H1 (cell line): ENCODE data around the gene SLC22A3. TPM values are rescaled to one million over a fixed set of nuclear protein-coding genes. Genes with fewer than 3 reads are reported as not detected.

Experiments used
- CTCF ChIA-PET: fragments of 300-600 bp; sonication (Branson Sonifier 250); formaldehyde crosslinking; loops from one replicate; lab custom pipeline; 2021; ENCODE audit not compliant: partially characterized antibody; lab: Charles Lee
- POLR2A ChIA-PET: fragments of 300-600 bp; sonication (Branson Sonifier 250); formaldehyde crosslinking; loops from one replicate; lab custom pipeline; 2021; ENCODE audit warnings: inconsistent platforms; ENCODE audit not compliant: partially characterized antibody; lab: Charles Lee
- DNase-seq, 2 experiments: peaks; one replicate each; pipeline versions ENCODE4 v3.0.0 to v3.0.0-alpha.2; 2010 to 2022; ENCODE audit warnings: low spot score in 2 of 2, low read depth in 1 of 2, mixed read lengths in 1 of 2
- FAIRE-seq: peaks from 2 replicates; lab custom pipeline; 2011; peaks lifted over from hg19 to GRCh38; lab: Jason Lieb, UNC
- H2AFZ ChIP-seq: 2 replicates; pipeline ENCODE4 v1.8.1; 2012; ENCODE audit warnings: low read length, inconsistent platforms
- H2AK5ac ChIP-seq: 2 replicates; pipeline ENCODE4 v1.6.1; 2013; ENCODE audit warnings: low read depth, low read length
- H2BK120ac ChIP-seq: replicated peaks from 2 replicates; pipeline ENCODE3; 2013; ENCODE audit warnings: low read depth, low read length, inconsistent platforms
- H2BK12ac ChIP-seq: 2 replicates; pipeline ENCODE4 v1.6.1; 2013; ENCODE audit warnings: low read depth, low read length
- H2BK15ac ChIP-seq: 2 replicates; pipeline ENCODE4 v1.6.1; 2013; ENCODE audit warnings: low read length
- H2BK20ac ChIP-seq: 2 replicates; pipeline ENCODE4 v1.6.1; 2013; ENCODE audit warnings: low read length
- H2BK5ac ChIP-seq: 2 replicates; pipeline ENCODE4 v1.6.1; 2013; ENCODE audit warnings: low read depth, low read length
- H3K14ac ChIP-seq: 2 replicates; pipeline ENCODE4 v1.6.1; 2013; ENCODE audit warnings: inconsistent platforms; ENCODE audit not compliant: insufficient read length
- H3K18ac ChIP-seq: 2 replicates; pipeline ENCODE4 v1.6.1; 2013; ENCODE audit warnings: low read length; ENCODE audit errors: extremely low read depth
- H3K23ac ChIP-seq: 2 replicates; pipeline ENCODE4 v1.6.1; 2013; ENCODE audit warnings: inconsistent platforms; ENCODE audit not compliant: insufficient read length
- H3K23me2 ChIP-seq: 2 replicates; pipeline ENCODE4 v1.6.1; 2013; ENCODE audit warnings: low read depth, low read length
- H3K27ac ChIP-seq: 2 replicates; pipeline ENCODE4 v1.6.1; 2011; ENCODE audit warnings: low read depth, low read length, inconsistent platforms
- H3K27me3 ChIP-seq, 4 experiments: replicated peaks in 1 of 4; 1 replicate in 1 of 4; 2 replicates in 3 of 4; pipeline versions ENCODE4 v1.6.1 to v1.8.1; 2011 to 2013; ENCODE audit warnings: low read length in 3 of 4, mild to moderate bottlenecking in 3 of 4, inconsistent platforms in 2 of 4, mixed read lengths in 2 of 4, moderate library complexity in 1 of 4; ENCODE audit not compliant: control insufficient read depth in 3 of 4, insufficient read depth in 3 of 4; ENCODE audit errors: extremely low read depth in 1 of 4
- H3K36me3 ChIP-seq, 4 experiments: 2 replicates each; pipeline versions ENCODE4 v1.6.1 to v1.8.1; 2011 to 2013; ENCODE audit warnings: mild to moderate bottlenecking in 4 of 4, low read length in 3 of 4, moderate library complexity in 2 of 4, control low read depth in 1 of 4, inconsistent platforms in 1 of 4; ENCODE audit not compliant: insufficient read depth in 4 of 4, control insufficient read depth in 2 of 4
- H3K4ac ChIP-seq: replicated peaks from 2 replicates; pipeline ENCODE3; 2013; ENCODE audit warnings: low read length, low read depth, mixed read lengths, inconsistent platforms; ENCODE audit not compliant: insufficient read length
- H3K4me1 ChIP-seq, 4 experiments: replicated peaks in 1 of 4; 1 replicate in 1 of 4; 2 replicates in 3 of 4; pipeline versions ENCODE4 v1.6.1 to v1.8.1; 2011 to 2013; ENCODE audit warnings: low read length in 3 of 4, inconsistent platforms in 2 of 4, mixed read lengths in 1 of 4; ENCODE audit not compliant: insufficient read depth in 4 of 4, control insufficient read depth in 3 of 4
- H3K4me2 ChIP-seq, 2 experiments: 2 replicates each; pipeline versions ENCODE4 v1.6.1 to v1.8.1; 2011 to 2013; ENCODE audit warnings: low read depth in 2 of 2, low read length in 2 of 2, control low read depth in 1 of 2, inconsistent platforms in 1 of 2, mild to moderate bottlenecking in 1 of 2; ENCODE audit not compliant: insufficient read depth in 1 of 2
- H3K4me3 ChIP-seq, 4 experiments: fragments of 200-600, 300-600 bp in 1 of 4; sonication (generic), shearing (Covaris generic), sonication (Bioruptor Twin) in 1 of 4; 2 replicates each; pipeline versions ENCODE4 v1.5.1 to v1.8.1; 2011 to 2016; ENCODE audit warnings: low read length in 4 of 4, low read depth in 3 of 4, control low read depth in 2 of 4, inconsistent platforms in 2 of 4, mild to moderate bottlenecking in 2 of 4, mixed read lengths in 1 of 4, moderate library complexity in 1 of 4; ENCODE audit not compliant: insufficient read depth in 2 of 4; ENCODE audit errors: extremely low read depth in 1 of 4
- H3K56ac ChIP-seq: replicated peaks from 2 replicates; pipeline ENCODE3; 2013; ENCODE audit warnings: low read depth, mild to moderate bottlenecking, mixed read lengths, low read length, inconsistent platforms; ENCODE audit not compliant: insufficient read length
- H3K79me1 ChIP-seq: 2 replicates; pipeline ENCODE4 v1.6.1; 2013; ENCODE audit warnings: low read depth, low read length, control low read depth
- H3K79me2 ChIP-seq, 2 experiments: 2 replicates each; pipeline versions ENCODE4 v1.6.1 to v1.8.1; 2012 to 2013; ENCODE audit warnings: low read length in 2 of 2, mild to moderate bottlenecking in 2 of 2, inconsistent platforms in 1 of 2; ENCODE audit not compliant: insufficient read depth in 2 of 2, control insufficient read depth in 1 of 2
- H3K9ac ChIP-seq, 4 experiments: replicated peaks in 1 of 4; 1 replicate in 1 of 4; 2 replicates in 3 of 4; pipeline versions ENCODE4 v1.6.1 to v1.8.1; 2011 to 2013; ENCODE audit warnings: low read depth in 3 of 4, low read length in 3 of 4, control low read depth in 2 of 4, mild to moderate bottlenecking in 2 of 4, moderate library complexity in 2 of 4, inconsistent platforms in 1 of 4; ENCODE audit errors: extremely low read depth in 1 of 4
- H3K9me3 ChIP-seq, 2 experiments: 2 replicates each; pipeline versions ENCODE4 v1.6.1 to v1.8.1; 2012 to 2013; ENCODE audit warnings: mild to moderate bottlenecking in 2 of 2, moderate library complexity in 2 of 2, control low read depth in 1 of 2, inconsistent platforms in 1 of 2, low read depth in 1 of 2, low read length in 1 of 2, mixed read lengths in 1 of 2; ENCODE audit not compliant: insufficient read depth in 2 of 2
- H4K20me1 ChIP-seq, 2 experiments: replicated peaks in 1 of 2; 2 replicates each; pipeline versions ENCODE3 to v1.8.1; 2011 to 2013; ENCODE audit warnings: inconsistent platforms in 2 of 2, low read length in 2 of 2, mild to moderate bottlenecking in 1 of 2; ENCODE audit not compliant: insufficient read depth in 2 of 2, control insufficient read depth in 1 of 2
- H4K5ac ChIP-seq: 2 replicates; pipeline ENCODE4 v1.6.1; 2013; ENCODE audit warnings: low read length, low read depth, mixed read lengths, inconsistent platforms; ENCODE audit not compliant: insufficient read length
- H4K8ac ChIP-seq: 2 replicates; pipeline ENCODE4 v1.8.0; 2013; ENCODE audit warnings: mild to moderate bottlenecking, moderate library complexity, low read length, inconsistent platforms; ENCODE audit not compliant: insufficient read depth; ENCODE audit errors: extremely low read depth
- H4K91ac ChIP-seq: replicated peaks from 2 replicates; pipeline ENCODE3; 2013; ENCODE audit warnings: low read length, mixed read lengths, inconsistent platforms; ENCODE audit not compliant: insufficient read length
- ASH2L ChIP-seq: fragments of 200-600, 300-600 bp; sonication (generic); IDR thresholded peaks from one replicate; pipeline ENCODE4 v1.7.1; 2017; ENCODE audit warnings: low read length
- BACH1 ChIP-seq: IDR thresholded peaks from 2 replicates; pipeline ENCODE4 v1.6.1; 2012; ENCODE audit warnings: low read length, improper control_type of control experiment
- CHD2 ChIP-seq: IDR thresholded peaks from 2 replicates; pipeline ENCODE4 v1.6.1; 2012; ENCODE audit warnings: low read length, improper control_type of control experiment
- FOSL1 ChIP-seq: IDR thresholded peaks from 2 replicates; pipeline ENCODE4 v1.6.1; 2011; ENCODE audit warnings: mild to moderate bottlenecking, low read depth, low read length, moderate library complexity; ENCODE audit not compliant: insufficient read depth
- KDM4A ChIP-seq: IDR thresholded peaks from one replicate; pipeline ENCODE4 v1.7.1; 2012; ENCODE audit warnings: low read depth, mild to moderate bottlenecking, moderate library complexity, low read length, inconsistent platforms; ENCODE audit not compliant: severe bottlenecking
- RFX5 ChIP-seq: IDR thresholded peaks from 2 replicates; pipeline ENCODE4 v1.6.1; 2011; ENCODE audit warnings: low read depth, low read length, improper control_type of control experiment, borderline replicate concordance
- TAF1 ChIP-seq: IDR thresholded peaks from 2 replicates; pipeline ENCODE4 v1.6.1; 2011; ENCODE audit warnings: mild to moderate bottlenecking, low read depth, low read length
- TCF12 ChIP-seq: IDR thresholded peaks from 2 replicates; pipeline ENCODE4 v1.6.1; 2011; ENCODE audit warnings: low read depth, mild to moderate bottlenecking, low read length
- WGBS, 2 experiments: shearing (Covaris generic) in 1 of 2; methylation state at CpG; one replicate each; pipeline versions ENCODE4 v1.1.6 to v1.1.7; 2013 to 2015; ENCODE audit warnings: low lambda C conversion rate in 2 of 2, mixed read lengths in 2 of 2, inconsistent platforms in 1 of 2, low coverage in 1 of 2, missing lambda C conversion rate in 1 of 2; ENCODE audit not compliant: insufficient replicate concordance in 2 of 2, insufficient coverage in 1 of 2, insufficient read length in 1 of 2; ENCODE audit errors: extremely low coverage in 1 of 2, missing lambda C conversion rate in 1 of 2; 5-methylcytosine and 5-hydroxymethylcytosine counted together
- polyA plus RNA-seq, 7 experiments: library from polyadenylated mRNA; depleted of rRNA in 3 of 7; stranded (reverse) in 5 of 7; unstranded in 2 of 7; fragments of >200 nt in 5 of 7; fragments of 200-250 nt in 2 of 7; gene quantifications; 1 replicate in 5 of 7; 2 replicates in 1 of 7; 4 replicates in 1 of 7; pipeline versions ENCODE4 v1.2.1 to v1.2.3, GENCODE V29; 2011 to 2013; ENCODE audit warnings: missing spikeins in 2 of 7, mixed read lengths in 2 of 7
- total RNA-seq: library from RNA; stranded (reverse); fragmentation: NEBNext Ultra II Directional; extraction: Animal tissue kit (Norgen Biotek cat#: 25700); gene quantifications from 2 replicates; pipeline ENCODE4 v1.2.1, GENCODE V29; 2021

The SLC22A3 gene
- total and polyA plus RNA-seq, 2 of the 8 experiments (the other 6 are each of a cell fraction or from before 2014, with no cell fraction given) = 1.0 to 2.9 TPM

DNA sequence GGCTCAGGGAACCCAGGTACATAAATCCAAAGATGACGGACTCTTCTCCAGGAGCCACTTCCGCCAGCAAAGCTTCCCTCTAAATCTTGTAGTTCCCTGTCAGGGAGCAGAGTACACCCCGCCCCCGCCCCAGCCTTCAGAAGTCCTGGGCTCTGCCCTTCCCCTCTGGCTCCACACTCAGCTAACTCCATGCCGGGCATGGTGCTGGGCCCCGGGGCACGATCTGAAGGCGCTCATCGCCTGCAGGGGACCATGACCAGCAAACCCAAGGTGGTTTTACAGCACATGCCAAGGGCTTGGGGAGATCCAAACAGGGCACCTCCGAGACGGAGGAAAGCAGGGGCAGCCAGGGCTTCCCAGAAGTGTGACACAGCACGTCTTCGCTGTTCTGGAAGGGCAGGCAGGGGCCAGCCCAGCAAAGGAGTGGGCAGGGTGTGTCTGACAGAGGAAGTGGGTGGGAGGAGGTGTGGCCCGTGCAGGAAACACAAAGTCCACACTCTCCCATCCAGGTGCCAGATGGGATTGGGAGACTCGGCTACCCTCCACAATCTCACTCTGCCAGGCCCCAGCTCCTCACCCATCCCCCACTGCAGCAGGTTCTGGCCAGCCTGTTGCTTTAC lies 48.0 kb upstream of the SLC22A3 start:
- Histone ChIP-seq H4K8ac (peak overlapping the region; percentile 45), H4K20me1 (no peaks in the 10 kb centered on the region), H3K18ac (peak overlapping the region; percentile 73; the same call in 1 of the 2 replicates), H3K4ac (no peak overlapping the region), H3K4me2 (peak overlapping the region; percentile 16 to 26; a peak in 2 of 4 replicates), H3K4me1 (peaks cover 0 to 9% (median 4%) of the 10 kb centered on the region in 4 experiments; a peak in 4 of 7 replicates), H3K27ac (no peak overlapping the region), H2AFZ (peak overlapping the region; percentile 83), H2BK120ac (peak overlapping the region; percentile 67), H2AK5ac (no peak overlapping the region), H3K23me2 (peaks cover 5% of the 10 kb centered on the region; the same call in 1 of the 2 replicates), H2BK20ac (peak overlapping the region; percentile 83), H3K27me3 (no peaks in the 10 kb centered on the region), H3K4me3 (peak overlapping the region in 1 of 4 experiments; percentile 8; a peak in 1 of 8 replicates), H2BK15ac (peak overlapping the region; percentile 89; the same call in 1 of the 2 replicates), H3K56ac (no peak overlapping the region), H3K79me1 (no peaks in the 10 kb centered on the region), H4K91ac (peak overlapping the region; percentile 94), H2BK12ac (peak overlapping the region; percentile 84; the same call in 1 of the 2 replicates), H3K23ac (no peak overlapping the region), H3K9me3 (peaks cover 0 to 7% of the 10 kb centered on the region in 2 experiments; a peak in 1 of 4 replicates), H3K36me3 (no peaks in the 10 kb centered on the region), H3K79me2 (no peaks in the 10 kb centered on the region), H2BK5ac (peak overlapping the region; percentile 40; the same call in 1 of the 2 replicates), H3K9ac (no peak overlapping the region), H3K14ac (no peak overlapping the region), H4K5ac (peak overlapping the region; percentile 70)
- FAIRE-seq (no peak), DNase-seq (no peak)
- peak; percentile 25 for TF ChIP-seq ASH2L
- TF ChIP-seq KDM4A = no peak
- TF ChIP-seq TAF1 = no peak
- TF ChIP-seq FOSL1 = no peak
- TF ChIP-seq CHD2 = no peak
- no peak for TF ChIP-seq TCF12
- TF ChIP-seq RFX5 = no peak
- no peak for TF ChIP-seq BACH1
- ChIA-PET POLR2A (no interaction called here), CTCF (no interaction called here)
- WGBS, 2 experiments = 80% methylated on average over 14 of the region's 15 CpGs; no CpG with 5 or more reads in 1 of the 2 experiments
